HG03571 (cell line): ENCODE data around the gene VPS26C.
"Not testable (repeated sequence)": the region's sequence is repeated elsewhere in the genome, so short reads cannot be mapped to it uniquely, and the experiment has no call there.

Source experiments
- ATAC-seq: cut with Tn5 transposase; IDR thresholded peaks from one replicate; pipeline ENCODE4 v1.9.1; 2021; ENCODE audit not compliant: unreplicated experiment

Gene VPS26C

DNA sequence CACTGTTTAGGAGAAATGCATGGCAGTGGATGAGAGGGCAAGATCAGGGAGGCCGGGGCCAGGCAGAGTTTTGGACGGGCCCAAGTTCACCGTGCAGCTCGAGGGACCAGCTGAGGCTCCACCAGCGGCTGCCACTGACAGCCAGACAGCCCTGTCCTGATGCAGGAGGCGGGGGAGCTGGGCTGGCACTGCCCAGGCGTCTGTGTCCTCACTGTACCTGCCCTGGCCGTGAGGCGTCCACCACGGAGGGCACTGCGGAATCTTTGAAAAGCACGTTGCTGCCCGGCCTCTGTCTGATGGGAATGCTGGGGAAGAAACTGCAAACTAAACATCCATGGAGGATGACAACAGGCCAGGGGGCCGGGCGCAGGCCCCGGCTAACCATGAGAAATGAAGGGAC is 35.5 kb downstream of the VPS26C start:
- no peak for ATAC-seq

DNA sequence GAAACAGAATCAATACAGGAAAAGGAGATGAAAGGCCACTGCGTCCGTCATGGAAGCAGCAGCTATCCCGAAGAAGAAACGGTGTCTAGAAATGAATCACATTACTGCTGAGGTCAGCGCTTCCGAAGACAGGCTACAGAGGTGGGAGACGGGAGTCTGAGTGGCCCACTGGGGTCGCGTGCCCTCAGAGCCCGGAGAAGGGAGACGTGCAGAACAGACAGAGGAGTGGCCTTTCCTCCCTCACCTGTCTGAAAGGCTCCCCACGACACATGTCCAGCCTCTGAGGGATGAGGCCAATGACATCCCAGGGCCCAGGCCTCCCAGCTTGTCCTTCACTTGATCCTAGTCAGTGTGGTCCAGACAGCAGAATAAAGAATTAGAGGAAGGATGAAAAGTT is 35.9 kb downstream of the VPS26C start:
- ATAC-seq = no peak

DNA sequence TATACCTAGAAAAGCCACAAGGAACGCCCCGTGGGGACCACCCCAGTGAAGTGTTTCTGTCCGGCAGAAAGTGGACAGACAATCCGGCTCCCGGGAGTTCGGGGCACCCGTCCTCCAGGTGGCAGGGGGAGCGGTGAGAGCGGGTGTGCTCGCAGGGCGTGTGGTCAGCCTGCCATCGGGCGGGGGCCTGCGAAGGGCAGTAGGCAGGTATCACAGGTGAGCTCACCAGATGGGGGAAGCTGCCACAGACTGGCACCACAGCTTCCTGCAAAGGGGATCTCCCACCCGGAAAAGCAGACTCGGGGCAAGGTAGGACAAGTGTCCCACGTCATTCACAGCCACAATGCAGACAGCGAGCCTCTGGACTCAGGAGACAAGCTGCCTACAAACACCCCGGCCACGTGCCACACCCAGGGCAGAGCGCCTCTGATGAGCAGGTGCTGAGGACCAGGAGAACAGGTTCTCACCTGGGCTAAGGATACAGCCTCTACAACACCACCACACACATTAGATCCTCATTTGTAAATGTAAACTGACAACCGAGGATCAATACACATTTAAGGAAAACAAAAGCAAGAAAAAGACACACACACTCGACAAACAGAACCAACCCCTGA is 36.4 kb downstream of the VPS26C start:
- no peak for ATAC-seq

DNA sequence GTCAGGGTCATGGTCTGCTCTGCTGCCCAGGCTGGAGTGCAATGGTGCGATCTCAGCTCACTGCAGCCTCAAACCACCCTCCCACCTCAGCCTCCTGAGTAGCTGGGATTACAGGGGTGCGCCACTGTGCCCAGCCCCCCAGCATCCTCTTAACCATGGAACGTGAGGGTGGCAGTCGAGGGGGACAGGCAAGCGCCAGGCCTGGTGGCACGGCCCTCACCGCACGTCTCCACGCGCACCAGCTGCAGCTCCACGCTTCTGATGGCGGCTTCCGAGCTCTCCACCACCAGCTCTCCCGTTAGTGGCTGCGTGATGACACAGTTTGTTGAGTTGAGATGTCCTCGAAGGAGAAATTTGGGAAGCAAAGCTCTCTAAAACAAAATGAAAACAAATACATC is 39.1 kb downstream of the VPS26C start:
- no peak for ATAC-seq

DNA sequence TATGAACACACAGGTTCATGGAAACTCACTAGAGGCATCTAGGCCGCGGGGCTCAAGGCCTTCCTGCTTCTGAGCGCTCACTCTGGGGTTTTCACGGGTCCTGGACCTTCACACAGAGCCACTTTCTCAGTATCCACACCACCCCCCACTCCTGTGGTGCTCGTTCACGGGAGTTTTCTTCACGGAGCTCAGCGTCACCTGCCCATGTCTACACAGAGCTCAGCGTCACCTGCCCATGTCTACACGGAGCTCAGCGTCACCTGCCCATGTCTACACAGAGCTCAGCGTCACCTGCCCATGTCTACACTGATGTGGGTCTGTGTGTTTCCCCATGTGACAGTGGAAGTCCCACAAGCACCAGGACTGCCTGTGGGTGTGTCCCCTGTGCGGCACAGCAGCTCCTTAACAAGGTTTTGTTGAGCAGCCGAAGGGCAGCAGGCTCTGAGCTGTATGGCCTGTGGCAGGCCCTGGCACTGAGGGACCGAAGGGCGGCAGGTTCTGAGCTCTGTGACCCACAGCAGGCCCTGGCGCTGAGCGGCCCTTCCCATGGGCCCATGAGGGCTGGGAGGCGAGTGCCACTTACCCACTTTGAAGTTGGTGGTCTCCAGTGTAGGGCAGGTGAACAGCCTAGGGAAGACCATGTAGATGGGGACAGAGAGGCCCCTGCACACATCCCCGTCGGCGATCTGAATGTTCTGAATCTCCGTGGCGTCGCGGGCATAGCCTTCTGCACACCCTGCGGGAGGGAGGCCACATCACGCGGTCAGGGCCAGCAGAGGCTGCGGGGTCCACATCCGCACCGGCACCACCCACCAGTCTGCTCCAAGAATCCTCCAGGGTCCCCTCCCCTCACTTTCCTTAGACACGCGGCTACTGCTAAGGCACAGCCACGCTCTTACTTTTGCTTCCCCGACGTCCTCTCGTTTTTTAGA is 39.8 kb downstream of the VPS26C start:
- no peak for ATAC-seq

DNA sequence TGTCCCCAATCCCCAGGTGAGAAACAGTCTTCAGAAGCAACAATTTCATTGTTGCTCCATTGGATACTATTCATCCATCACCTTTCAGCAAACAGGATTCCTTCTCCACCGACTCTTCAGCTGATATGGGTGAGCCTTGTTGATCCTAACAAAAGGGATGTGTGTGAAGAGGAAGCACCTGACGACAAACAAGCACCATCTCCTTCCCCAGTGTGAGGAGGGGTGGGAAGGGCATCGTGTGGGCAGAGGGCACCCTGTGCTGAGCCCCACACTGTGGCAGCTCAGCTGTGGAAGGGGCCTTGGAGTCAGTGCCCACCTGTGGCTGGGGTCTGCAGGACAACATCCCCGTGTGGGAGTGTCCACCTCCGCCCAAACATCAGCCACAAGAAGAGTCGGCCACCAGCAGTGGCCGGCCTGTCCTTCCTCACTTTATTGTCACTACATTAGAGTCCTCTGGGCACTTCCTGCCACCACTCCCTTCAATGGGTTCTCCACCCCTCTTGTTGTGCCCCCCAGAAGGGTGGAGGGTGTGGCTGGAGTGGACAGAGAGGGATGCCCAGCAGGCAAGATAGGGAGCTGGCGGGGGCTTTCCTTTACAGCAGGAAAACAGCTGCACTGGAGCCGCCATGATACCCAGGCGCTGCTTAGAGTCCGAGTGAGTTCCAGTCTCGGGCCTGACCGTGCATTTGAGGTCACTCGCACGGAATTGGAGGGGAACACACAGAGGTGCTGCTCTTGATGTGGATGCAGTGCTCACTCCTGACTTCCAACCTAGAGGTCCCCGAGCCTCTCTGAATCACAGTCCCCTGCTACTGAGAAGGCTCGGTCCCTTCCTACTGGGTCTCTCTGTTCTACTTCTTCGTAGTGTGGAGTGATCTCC is 40.9 kb downstream of the VPS26C start:
- ATAC-seq = no peak

DNA sequence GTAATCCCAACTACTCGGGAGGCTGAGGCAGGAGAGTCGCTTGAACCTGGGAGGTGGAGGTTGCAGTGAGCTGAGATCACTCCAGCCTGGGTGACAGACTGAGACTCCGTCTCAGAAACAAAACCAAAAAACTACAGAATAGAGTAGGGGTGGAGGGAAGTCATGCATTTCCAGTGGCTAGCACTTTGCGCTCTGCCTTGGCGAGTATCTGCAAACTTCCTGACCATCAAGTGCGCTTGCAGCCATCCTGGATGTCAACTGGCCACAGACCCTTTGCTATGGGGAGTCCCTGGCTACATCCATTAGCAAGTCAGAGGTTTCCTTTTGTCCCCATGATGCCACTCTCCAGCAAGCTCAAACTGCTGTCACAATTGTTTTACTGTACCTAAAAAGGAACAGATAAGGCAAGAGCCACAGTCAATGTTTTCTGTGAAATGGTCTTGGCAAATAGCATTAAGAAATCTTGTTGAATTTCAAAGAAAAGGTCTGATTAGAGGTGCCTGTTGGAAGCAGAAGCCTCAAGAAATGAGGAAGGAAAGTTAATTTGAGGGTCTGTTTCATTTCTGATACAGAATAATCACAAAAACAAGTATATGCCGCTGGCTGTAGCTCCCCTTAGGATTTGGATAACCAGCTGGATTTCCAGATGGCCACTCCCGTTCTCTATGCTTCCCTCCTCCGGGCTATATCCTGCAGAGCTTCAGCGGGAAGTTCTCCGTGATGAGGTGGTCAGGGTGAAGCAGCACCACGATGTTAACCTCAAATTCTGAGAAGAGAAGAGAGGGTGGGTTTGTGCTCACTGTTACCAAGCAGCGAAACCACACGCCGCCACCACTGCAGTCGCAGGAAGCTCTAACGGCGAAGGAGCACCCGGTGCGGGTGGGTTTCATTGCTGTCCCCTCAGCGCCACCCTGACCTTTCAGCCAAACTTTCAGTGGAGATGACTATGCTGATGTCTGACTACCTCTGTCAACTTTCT is 42.0 kb downstream of the VPS26C start:
- ATAC-seq = no peak

DNA sequence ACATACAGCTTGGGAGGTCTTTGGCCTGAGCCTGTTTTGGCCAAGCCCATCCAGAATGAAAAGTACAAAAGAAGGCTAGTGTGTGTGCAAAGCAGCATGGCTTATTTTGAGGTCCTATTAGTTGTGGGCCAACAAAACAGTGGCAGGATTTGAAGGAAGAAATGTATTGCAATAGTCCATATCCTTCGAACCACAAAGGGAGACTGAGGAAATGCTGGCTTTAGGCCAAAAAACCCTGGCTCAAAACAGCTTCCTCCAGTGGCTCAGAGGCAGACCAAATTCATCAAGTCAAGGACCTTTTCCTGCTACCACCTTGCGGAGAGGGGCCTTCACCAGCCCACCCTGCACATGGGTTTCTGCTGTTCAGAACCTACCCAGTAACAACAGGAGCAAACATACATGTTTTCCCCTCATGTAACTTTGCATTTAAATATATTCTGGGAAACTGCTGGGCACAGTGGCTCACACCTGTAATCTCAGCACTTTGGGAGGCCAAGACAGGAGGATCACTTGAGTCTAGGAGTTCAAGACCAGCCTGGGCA is 43.3 kb downstream of the VPS26C start:
- ATAC-seq = no peak

DNA sequence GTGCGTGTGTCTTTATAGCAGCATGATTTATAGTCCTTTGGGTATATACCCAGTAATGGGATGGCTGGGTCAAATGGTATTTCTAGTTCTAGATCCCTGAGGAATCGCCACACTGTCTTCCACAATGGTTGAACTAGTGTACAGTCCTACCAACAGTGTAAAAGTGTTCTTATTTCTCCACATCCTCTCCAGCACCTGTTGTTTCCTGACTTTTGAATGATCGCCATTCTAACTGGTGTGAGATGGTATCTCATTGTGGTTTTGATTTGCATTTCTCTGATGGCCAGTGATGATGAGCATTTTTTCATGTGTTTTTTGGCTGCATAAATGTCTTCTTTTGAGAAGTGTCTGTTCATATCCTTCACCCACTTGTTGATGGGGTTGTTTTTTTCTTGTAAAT is 44.9 kb downstream of the VPS26C start:
- not testable (repeated sequence) for ATAC-seq

DNA sequence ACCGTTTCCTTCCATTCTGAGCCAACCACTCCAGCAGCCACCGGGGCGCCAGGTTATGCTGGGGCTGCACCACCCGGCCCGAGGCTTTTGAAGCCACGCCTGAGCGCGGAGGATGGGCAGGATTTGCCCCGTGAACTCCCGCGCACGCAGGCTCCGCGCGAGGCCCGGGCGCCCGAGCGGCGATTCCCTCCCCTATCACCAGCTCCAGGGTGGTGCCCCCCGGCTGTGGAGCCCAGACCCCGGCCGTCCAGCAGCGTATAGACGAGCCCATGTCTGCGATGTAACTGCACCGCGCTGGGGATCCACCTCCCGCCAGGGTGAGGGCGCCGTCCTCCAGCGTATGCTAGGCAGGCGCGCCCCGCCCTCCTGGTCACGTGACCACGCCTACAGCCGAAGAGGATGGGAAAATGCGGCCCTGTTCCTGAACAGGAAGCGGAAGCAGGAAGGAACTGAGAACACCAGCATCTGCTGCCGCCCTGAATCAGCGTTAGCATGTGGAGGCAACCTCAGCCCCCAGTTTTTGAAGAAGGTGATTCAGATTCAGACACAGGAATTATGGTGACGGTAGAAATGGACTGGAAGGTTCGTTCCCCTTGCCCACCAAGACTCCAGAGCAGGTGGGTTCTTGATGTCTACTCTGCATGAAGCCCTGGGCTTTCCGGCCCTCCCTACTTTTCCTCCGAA is 46.0 kb downstream of the VPS26C start:
- peak; percentile 83 for ATAC-seq

DNA sequence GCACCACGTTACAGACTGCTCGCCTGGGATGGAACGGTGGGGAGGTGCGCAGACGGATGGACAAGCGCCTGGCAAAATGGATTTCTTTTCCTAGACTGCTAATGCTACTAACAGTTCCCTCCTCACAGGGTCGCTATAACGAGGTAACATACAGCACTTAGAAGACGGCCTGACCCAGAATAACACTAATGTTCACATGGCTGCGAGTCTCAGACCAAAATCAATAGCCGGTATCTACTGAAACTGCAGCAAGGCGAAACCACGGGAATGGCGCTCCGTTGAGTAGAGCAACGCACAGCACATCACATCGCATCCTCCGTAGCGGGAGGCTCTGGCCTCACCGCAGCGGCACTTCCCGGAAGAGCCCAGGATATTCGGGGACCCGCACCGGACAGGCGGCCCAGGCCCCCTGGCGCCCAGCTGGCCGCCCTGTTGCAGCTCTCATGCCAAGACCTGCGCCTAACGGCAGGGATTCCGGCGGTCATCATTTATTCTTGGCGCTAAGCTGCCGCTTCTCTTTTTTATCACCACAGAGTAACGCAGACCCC is 46.6 kb downstream of the VPS26C start:
- peak; percentile 49 for ATAC-seq

DNA sequence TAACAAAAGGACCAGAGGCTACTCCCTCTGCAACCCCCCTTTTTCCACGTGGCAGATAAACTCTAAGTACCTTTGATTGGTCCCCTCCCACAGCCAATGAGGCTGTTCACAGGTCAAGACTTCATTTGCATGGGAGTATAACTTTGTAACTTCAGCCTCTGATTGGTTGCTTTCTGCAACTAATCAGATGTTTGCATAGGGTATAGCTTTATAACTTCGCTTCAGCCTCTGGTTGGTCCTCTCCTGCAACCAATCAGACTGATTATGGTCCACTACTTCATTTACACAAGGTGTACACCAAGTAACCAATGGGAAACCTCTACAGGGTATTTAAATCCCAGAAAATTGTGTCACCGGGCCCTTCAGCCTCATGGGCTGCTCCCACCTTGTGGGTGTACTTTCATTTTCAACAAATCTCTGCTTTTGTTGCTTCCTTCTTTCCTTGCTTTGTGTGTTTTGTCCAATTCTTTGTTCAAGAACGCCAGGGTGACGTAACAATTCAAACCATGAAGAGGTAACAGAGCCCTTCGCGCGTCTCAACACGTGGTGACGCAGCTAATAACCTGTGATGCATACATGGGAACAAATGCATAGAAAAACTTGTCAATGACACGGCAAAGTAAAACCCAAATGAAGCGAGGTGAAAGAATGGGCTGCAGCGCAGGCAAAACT is 47.2 kb downstream of the VPS26C start:
- ATAC-seq = no peak

DNA sequence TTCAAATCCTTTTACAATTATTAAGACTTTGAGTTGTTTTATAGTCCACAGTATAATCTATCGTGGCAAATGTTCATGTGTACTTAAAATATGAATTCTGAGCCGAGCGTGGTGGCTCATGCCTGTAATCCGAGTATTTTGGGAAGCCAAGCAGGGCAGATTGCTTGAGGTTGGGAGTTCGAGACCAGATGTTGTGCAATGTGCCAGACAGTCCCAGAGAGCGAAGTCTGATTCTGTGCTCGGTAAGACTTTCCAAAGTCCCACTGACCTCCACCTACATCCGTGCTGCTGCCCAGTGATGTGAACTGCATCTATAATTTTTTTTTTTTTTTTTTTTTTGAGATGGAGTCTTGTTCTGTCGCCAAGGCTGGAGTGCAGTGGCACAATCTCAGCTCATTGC is 52.2 kb downstream of the VPS26C start:
- ATAC-seq = no peak

DNA sequence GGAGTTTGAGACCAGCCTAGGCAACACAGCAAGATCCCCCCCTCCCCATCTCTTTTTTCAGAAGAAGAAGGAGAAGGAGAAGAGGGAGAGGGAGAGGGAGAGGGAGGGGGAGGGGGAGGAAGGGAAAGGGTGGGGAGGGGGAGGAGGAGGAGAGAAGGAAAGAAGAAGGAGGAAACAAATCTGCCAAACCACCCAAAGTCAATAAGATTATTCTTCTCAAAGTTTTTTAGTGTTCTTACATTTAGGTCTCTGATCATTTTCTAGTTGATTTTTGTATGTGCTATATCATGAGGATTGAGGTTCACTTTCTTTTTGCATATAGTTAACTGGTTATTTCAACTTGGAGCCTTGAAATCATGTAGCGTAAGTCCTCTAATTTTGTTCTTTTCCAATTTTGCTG is 56.3 kb downstream of the VPS26C start:
- ATAC-seq = no peak

DNA sequence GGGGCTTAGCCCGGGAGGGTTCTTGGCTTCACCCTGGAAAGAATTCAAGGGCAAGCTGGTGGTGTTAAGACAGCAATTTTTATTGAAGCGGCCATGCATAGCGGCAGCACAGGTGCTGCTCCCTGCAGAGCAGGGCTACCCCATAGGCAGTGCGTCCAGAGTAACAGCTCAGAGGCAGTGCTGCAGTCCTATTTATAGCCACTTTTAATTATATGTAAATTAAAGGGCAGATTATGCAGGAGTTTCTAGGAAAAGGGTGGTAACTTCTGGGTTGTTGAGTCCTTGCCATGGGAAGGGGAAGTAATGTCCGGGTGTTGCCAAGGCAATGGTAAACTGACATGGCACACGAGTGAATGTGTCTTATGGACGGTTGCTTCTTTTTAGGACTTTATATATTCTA is 57.0 kb downstream of the VPS26C start:
- ATAC-seq = no peak

DNA sequence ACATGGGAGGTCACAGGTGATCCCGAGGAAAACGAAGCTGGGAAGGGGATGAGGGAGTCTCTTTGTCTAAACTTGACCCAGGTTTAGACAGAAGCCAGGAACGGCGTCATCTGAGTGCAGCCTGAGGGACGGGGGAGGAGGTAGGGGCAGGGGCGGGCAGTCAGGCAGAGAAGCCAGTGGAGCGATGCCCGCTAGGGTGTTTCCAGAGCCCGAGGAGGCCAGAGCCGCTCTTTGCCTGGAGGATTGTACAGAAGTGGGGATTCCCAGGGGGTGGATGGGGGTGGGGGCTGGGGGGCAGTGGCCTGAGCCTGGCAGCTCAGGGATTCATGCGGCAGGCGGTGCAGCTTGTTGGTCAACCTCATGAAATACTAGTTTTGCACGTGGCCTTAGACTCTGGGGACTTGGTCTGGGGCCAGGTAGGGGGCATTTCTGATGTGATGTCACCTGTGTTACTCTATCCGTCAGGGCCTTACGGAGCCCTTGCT is 58.4 kb downstream of the VPS26C start:
- ATAC-seq = peak; percentile 41

DNA sequence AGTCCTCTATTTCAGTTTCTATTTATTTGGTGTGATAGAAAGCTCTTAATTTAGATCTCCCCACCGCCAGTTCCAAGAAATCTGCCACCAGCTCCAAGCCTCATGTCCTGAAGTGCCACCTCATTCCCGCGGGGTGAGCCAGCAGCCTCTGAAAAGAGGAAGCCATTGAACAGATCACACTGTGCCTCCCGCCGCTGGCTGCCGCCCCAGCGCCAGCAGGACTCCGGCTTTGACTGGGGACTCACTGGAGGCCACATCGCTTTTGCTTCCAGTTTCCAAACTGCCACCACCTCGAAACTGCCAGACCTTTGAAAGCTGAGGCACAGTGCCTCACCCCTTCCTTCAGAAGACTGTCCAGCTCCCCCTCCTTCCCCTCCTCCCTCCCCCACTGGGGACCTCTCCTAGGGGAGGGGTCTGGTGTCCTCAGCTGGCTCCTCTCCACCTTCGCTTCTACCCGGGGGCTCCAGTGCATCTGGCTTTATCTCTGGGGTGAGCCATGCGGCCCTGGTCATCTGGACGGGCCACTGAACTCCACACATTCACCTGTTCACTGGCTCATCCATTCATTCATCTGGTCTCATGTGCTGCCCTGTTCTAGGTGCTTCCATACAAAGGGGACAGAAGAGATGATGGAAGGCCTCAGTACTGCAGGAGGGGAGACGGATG is 58.9 kb downstream of the VPS26C start:
- ATAC-seq = peak; percentile 49

DNA sequence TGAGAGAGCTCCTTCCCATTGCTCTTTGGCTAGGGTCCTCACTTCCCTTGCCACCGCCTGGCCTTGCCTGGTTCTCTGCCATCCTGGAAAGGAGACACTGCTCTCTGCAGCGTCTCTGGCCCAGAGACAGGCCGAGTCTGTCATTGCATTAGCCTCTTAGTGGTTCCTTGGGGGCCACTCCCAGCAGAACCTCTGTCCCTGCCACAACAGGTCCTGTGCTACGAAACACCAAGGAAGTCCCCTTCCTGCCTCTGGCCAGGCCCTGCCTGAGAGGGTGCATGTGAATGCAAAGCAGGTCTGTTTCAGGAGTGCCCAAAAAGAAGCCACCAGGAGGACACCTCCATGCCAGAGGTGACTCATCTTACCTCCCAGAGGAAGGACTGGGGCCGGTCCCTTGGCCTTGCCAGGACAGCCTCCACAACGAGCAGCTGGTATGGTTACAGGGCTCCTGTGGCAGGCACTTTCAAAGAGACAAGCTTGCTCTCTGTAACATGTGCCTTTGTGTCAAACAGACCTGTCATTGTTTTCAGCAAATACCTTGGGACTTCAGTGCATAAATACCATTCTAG is 59.6 kb downstream of the VPS26C start:
- ATAC-seq = peak; percentile 41
